Activated CD4-positive, alpha-beta memory T cell treated with anti-CD3 and anti-CD28 coated beads for 36 hours (primary cell): ENCODE results near the gene DRD4. TPM values are rescaled to one million over a fixed set of nuclear protein-coding genes. Genes with fewer than 3 reads are reported as not detected.

Experiments used
- CTCF ChIA-PET: fragments of 350-600 bp; sonication (Branson Sonifier 250); formaldehyde crosslinking; loops from one replicate; lab custom pipeline; 2021; ENCODE audit warnings: antibody characterized with exemption, inconsistent platforms; lab: Charles Lee
- POLR2A ChIA-PET: fragments of 350-600 bp; sonication (Branson Sonifier 250); formaldehyde crosslinking; loops from one replicate; lab custom pipeline; 2021; ENCODE audit warnings: antibody characterized with exemption; lab: Charles Lee
- DNase-seq: peaks from one replicate; pipeline ENCODE4 v3.0.0-alpha.2; 2020
- H3K27ac Mint-ChIP-seq: one replicate; pipeline ENCODE4 v1.8.0; 2021; ENCODE audit warnings: mixed read lengths
- H3K27me3 Mint-ChIP-seq: one replicate; pipeline ENCODE4 v1.8.0; 2021; ENCODE audit warnings: mixed read lengths
- H3K36me3 Mint-ChIP-seq: one replicate; pipeline ENCODE4 v1.8.0; 2021; ENCODE audit warnings: mixed read lengths
- H3K4me1 Mint-ChIP-seq: one replicate; pipeline ENCODE4 v1.8.0; 2021; ENCODE audit warnings: low read depth, mixed read lengths
- H3K4me3 Mint-ChIP-seq: one replicate; pipeline ENCODE4 v1.8.0; 2021; ENCODE audit warnings: mild to moderate bottlenecking, mixed read lengths
- H3K9me3 Mint-ChIP-seq: one replicate; pipeline ENCODE4 v1.8.0; 2021; ENCODE audit warnings: mixed read lengths
- intact Hi-C: fragments of 100-400 bp; cut with micrococcal nuclease; formaldehyde crosslinking; loops from one replicate; pipeline ENCODE4 v1.15.1; 2023
- total RNA-seq, 2 experiments: library from RNA; stranded (reverse); gene quantifications; one replicate each; pipeline ENCODE4 v1.2.3, GENCODE V29; 2021

Gene DRD4
- total RNA-seq, 2 experiments from 2014 or later = 0.21 to 0.39 TPM

DNA sequence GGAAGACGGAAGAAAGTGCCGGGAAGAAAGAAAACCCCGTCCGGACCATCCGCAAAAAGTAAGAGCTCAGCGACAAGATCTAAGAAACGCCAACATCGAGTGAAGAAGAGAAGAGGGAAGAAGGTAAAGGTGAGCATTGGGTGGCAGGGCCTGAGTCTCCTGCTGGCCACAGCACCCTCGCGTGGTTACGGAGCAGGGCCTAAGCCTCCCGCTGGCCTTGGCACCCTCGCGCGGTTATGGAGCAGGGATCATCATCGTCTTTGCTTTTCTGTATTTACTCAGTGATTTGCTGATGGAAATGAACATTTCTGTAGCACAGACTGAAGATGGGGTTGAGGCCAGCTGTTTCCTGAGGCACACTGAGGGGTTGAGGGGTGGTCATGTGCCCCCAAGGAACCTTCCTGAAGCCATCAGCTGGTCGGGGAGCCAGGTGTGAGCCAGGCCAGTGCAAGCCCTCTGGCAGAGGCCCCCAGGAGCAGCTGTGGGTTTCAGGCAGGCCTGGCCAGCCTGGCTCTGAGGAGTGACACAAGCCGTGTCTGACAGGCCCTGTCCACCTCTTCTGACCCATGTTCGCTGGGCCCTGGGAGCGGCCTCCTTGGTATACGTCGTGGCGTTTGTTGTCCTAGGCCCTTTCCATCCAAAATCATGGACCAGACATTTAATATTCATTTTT is 35.4 kb upstream of the DRD4 start:
- POLR2A ChIA-PET = no interaction called here
- Mint-ChIP-seq H3K27me3 (no peaks in the 10 kb centered on the region), H3K36me3 (peaks cover 33% of the 10 kb centered on the region), H3K27ac (no peak overlapping the region), H3K4me3 (no peak overlapping the region), H3K9me3 (no peaks in the 10 kb centered on the region), H3K4me1 (no peaks in the 10 kb centered on the region)
- CTCF ChIA-PET = no interaction called here
- intact Hi-C loops = no loop called here
- no peak for DNase-seq

DNA sequence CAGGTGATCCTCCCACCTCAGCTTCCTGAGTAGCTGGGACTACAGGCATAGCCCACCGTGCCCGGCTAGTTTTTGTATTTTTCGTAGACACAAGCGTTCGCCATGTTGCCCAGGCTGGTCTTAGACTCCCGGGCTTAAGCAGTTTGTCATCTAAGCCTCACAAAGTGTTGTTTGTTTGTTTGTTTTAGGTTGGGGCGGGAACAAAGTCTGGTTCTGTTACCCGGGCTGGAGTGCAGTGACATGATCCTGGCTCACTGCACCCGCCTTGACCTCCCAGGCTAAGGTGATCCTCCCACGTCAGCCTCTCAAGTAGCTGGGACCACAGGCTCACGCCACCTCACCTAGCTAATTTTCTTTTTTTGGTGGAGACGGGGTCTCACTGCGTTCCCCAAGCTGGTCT is 33.9 kb upstream of the DRD4 start:
- ChIA-PET CTCF (no interaction called here), POLR2A (no interaction called here)
- Mint-ChIP-seq H3K9me3 (no peaks in the 10 kb centered on the region), H3K4me3 (no peak overlapping the region), H3K4me1 (no peaks in the 10 kb centered on the region), H3K27me3 (no peaks in the 10 kb centered on the region), H3K36me3 (peaks cover 31% of the 10 kb centered on the region), H3K27ac (no peak overlapping the region)
- intact Hi-C loops = no loop called here
- DNase-seq = no peak

DNA sequence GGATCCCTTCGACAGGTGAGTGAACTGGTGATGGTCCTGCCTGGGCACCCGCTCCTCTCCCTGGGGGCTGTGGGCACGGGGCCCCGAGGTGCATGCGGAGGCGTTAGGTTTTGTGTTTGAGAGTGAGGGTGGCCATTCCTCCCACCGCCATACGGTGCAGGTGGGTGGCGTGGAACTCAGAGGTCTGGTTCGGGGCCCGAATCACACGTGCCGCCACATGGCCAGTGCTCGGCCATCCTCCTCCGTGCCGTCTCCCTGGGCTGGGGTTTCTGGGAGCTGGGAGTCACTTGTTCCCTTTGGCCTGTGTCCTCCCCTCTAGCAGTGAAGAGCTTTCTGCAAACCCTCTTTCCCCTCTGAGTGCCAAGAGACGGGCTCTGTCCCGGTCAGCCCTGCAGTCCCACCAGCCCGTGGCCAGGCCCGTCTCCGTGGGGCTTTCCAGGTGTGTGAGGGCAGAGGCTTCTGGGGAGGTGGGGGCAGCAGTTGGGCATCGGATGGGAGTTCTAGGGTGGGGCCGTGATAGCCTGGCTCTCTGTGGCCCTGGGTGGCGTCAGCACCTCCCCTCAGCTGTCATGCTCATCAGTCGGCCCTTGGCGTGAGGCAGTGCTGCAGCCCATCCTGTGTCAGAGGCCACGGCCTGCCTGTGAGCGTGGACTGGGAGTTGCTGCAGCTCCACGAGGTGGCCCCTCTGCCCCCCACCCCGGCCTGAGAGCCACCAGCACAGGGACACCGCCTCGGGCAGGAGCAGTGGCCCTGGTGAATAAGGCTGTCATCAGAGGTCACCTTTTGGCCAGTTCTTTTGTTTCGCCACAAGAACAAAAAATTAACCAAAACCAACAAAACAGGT is 31.6 kb upstream of the DRD4 start:
- CTCF ChIA-PET = no interaction called here
- H3K4me1 Mint-ChIP-seq = no peaks in the 10 kb centered on the region
- intact Hi-C loops = no loop called here

DNA sequence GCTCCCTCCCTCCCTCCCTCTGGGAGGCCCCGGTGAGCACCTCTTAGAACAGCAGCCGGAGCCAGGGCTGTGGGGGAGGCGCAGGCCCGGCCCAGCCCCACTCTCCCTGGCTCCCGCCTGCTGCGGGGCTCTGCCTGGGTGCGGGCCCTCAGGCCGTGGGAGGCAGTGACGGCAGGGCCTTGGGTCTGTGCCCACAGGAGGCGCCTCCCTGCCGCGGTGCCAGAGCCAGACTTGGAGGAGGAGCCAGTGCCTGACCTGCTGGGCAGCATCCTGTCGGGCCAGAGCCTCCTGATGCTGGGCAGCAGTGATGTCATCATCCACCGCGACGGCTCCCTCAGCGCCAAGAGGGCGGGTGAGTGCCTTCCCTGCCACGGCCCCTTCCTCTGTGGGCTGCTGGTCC is 30.8 kb upstream of the DRD4 start:
- H3K36me3 Mint-ChIP-seq = peaks cover 29% of the 10 kb centered on the region
- DNase-seq = no peak
- intact Hi-C loops = no loop called here
- H3K9me3 Mint-ChIP-seq = no peaks in the 10 kb centered on the region
- no peak overlapping the region for H3K4me3 Mint-ChIP-seq
- ChIA-PET CTCF (no interaction called here), POLR2A (no interaction called here)
- no peak overlapping the region for H3K27ac Mint-ChIP-seq
- H3K27me3 Mint-ChIP-seq = no peaks in the 10 kb centered on the region
- no peaks in the 10 kb centered on the region for H3K4me1 Mint-ChIP-seq

More for the DNA sequence above, 31.6 kb upstream of the DRD4 start:
- POLR2A ChIA-PET = no interaction called here
- Mint-ChIP-seq H3K4me3 (no peak overlapping the region), H3K9me3 (no peaks in the 10 kb centered on the region), H3K27me3 (no peaks in the 10 kb centered on the region), H3K27ac (no peak overlapping the region), H3K36me3 (peaks cover 25% of the 10 kb centered on the region)
- no peak for DNase-seq

DNA sequence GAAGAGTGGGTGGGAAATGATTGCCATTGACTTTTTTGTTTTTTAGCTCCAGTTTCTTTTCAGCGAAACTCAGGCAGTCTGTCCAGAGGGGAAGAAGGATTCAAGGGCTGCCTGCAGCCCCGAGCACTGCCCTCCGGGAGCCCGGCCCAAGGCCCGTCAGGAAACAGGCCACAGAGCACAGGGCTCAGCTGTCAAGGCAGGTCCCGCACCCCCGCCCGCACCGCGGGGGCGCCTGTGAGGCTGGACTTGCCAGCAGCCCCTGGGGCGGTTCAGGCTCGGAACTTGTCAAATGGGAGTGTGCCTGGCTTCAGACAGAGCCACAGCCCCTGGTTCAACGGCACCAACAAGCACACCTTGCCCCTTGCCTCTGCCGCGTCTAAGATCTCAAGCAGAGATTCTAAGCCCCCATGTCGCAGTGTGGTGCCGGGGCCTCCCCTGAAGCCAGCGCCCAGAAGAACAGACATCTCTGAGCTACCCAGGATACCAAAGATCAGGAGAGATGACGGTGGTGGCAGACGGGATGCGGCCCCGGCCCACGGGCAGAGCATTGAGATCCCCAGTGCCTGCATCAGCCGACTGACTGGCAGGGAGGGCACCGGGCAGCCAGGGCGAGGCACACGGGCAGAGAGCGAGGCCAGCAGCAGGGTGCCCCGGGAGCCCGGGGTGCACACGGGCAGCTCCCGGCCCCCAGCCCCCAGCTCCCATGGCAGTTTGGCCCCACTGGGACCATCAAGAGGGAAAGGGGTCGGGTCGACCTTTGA is 29.9 kb upstream of the DRD4 start:
- CTCF ChIA-PET = no interaction called here
- no peaks in the 10 kb centered on the region for H3K27me3 Mint-ChIP-seq
- peaks cover 2% of the 10 kb centered on the region for H3K4me1 Mint-ChIP-seq
- no peak overlapping the region for H3K4me3 Mint-ChIP-seq
- H3K9me3 Mint-ChIP-seq = no peaks in the 10 kb centered on the region
- H3K27ac Mint-ChIP-seq = no peak overlapping the region
- intact Hi-C loops = no loop called here
- H3K36me3 Mint-ChIP-seq = peaks cover 25% of the 10 kb centered on the region
- POLR2A ChIA-PET = no interaction called here
- no peak for DNase-seq

DNA sequence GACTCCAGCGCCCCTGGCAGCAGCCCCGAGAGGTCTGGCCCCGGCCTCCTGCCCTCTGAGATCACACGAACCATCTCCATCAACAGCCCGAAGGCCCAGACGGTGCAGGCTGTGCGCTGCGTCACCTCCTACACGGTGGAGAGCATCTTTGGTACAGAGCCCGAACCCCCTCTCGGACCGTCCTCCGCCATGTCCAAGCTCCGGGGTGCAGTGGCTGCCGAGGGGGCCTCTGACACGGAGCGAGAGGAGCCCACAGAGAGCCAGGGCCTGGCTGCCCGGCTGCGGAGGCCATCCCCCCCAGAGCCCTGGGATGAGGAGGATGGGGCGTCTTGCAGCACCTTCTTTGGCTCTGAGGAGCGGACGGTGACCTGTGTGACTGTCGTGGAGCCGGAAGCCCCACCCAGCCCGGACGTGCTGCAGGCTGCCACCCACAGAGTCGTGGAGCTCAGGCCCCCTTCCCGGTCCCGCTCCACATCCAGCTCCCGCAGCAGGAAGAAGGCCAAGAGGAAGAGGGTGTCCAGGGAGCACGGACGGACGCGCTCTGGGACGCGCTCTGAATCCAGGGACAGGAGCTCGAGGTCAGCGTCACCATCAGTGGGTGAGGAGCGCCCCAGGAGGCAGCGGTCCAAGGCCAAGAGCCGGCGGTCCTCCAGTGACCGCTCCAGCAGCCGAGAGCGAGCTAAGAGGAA is 29.0 kb upstream of the DRD4 start:
- Mint-ChIP-seq H3K4me1 (peaks cover 2% of the 10 kb centered on the region), H3K27ac (no peak overlapping the region), H3K36me3 (peaks cover 29% of the 10 kb centered on the region), H3K27me3 (no peaks in the 10 kb centered on the region), H3K9me3 (no peaks in the 10 kb centered on the region), H3K4me3 (no peak overlapping the region)
- CTCF ChIA-PET = no interaction called here
- intact Hi-C loops = no loop called here
- POLR2A ChIA-PET = no interaction called here
- no peak for DNase-seq

DNA sequence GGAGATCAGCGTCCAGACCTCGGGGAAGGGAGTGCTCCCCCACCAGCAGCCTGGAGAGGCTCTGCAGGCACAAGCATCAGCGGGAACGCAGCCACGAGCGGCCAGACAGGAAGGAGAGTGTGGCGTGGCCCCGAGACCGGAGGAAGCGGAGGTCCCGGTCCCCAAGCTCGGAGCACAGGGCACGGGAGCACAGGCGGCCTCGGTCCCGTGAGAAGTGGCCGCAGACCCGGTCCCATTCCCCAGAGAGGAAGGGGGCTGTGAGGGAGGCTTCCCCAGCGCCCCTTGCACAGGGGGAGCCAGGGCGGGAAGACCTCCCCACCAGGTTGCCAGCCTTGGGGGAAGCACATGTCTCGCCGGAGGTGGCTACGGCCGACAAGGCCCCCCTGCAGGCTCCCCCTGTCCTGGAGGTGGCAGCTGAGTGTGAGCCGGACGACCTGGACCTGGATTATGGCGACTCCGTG is 28.2 kb upstream of the DRD4 start:
- POLR2A ChIA-PET = no interaction called here
- Mint-ChIP-seq H3K27ac (no peak overlapping the region), H3K36me3 (peaks cover 31% of the 10 kb centered on the region), H3K4me3 (no peak overlapping the region), H3K9me3 (no peaks in the 10 kb centered on the region), H3K27me3 (no peaks in the 10 kb centered on the region), H3K4me1 (peaks cover 7% of the 10 kb centered on the region)
- CTCF ChIA-PET = no interaction called here
- no peak for DNase-seq
- intact Hi-C loops = no loop called here

DNA sequence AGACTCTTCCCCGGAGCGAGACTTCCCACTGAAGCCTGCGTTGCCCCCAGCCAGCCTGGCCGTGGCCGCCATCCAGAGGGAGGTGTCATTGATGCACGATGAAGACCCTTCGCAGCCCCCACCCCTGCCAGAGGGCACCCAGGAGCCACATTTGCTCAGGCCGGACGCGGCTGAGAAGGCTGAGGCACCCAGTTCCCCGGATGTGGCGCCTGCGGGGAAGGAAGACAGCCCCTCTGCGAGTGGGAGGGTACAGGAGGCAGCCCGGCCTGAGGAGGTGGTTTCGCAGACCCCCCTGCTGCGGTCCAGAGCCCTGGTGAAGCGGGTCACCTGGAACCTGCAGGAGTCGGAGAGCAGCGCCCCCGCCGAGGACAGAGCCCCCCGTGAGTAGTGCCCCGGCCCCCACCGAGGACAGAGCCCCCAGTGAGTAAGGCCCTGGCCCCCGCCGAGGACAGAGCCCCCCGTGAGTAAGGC is 27.7 kb upstream of the DRD4 start:
- DNase-seq = no peak
- intact Hi-C loops = no loop called here
- no peaks in the 10 kb centered on the region for H3K27me3 Mint-ChIP-seq
- H3K27ac Mint-ChIP-seq = no peak overlapping the region
- ChIA-PET POLR2A (no interaction called here), CTCF (no interaction called here)
- H3K4me1 Mint-ChIP-seq = peaks cover 12% of the 10 kb centered on the region
- H3K9me3 Mint-ChIP-seq = no peaks in the 10 kb centered on the region
- no peak overlapping the region for H3K4me3 Mint-ChIP-seq
- peaks cover 35% of the 10 kb centered on the region for H3K36me3 Mint-ChIP-seq

DNA sequence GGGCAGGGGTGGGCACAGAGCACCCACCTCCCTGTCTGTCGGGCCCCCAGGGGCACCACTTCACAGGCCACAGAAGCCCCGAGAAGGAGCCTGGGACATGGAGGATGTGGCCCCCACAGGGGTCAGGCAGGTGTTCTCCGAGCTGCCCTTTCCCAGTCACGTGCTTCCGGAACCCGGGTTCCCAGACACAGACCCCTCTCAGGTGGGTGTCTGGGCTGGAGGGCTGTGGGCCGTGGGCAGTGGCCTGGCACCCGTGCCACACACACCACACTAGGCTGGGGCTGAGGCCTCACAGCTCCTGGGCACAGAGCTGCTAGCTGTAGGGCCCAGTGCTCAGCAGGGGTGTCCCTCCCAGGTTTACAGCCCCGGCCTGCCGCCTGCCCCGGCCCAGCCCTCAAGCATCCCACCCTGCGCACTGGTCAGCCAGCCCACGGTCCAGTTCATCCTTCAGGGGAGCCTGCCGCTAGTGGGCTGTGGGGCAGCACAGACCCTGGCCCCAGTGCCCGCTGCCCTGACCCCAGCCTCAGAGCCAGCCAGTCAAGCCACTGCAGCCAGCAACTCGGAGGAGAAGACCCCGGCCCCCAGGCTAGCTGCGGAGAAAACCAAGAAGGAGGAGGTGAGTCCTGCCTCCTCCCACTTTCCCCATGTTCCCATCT is 26.8 kb upstream of the DRD4 start:
- no peak for DNase-seq
- POLR2A ChIA-PET = no interaction called here
- Mint-ChIP-seq H3K4me1 (peaks cover 15% of the 10 kb centered on the region), H3K36me3 (peaks cover 37% of the 10 kb centered on the region), H3K27ac (no peak overlapping the region), H3K27me3 (no peaks in the 10 kb centered on the region), H3K9me3 (no peaks in the 10 kb centered on the region), H3K4me3 (no peak overlapping the region)
- CTCF ChIA-PET = interaction anchor here (1.2 kb wide), 1 partner anchor 116 kb away, joined by 3 read pairs; no protein-coding TSS in a partner anchor
- intact Hi-C loops = no loop called here

DNA sequence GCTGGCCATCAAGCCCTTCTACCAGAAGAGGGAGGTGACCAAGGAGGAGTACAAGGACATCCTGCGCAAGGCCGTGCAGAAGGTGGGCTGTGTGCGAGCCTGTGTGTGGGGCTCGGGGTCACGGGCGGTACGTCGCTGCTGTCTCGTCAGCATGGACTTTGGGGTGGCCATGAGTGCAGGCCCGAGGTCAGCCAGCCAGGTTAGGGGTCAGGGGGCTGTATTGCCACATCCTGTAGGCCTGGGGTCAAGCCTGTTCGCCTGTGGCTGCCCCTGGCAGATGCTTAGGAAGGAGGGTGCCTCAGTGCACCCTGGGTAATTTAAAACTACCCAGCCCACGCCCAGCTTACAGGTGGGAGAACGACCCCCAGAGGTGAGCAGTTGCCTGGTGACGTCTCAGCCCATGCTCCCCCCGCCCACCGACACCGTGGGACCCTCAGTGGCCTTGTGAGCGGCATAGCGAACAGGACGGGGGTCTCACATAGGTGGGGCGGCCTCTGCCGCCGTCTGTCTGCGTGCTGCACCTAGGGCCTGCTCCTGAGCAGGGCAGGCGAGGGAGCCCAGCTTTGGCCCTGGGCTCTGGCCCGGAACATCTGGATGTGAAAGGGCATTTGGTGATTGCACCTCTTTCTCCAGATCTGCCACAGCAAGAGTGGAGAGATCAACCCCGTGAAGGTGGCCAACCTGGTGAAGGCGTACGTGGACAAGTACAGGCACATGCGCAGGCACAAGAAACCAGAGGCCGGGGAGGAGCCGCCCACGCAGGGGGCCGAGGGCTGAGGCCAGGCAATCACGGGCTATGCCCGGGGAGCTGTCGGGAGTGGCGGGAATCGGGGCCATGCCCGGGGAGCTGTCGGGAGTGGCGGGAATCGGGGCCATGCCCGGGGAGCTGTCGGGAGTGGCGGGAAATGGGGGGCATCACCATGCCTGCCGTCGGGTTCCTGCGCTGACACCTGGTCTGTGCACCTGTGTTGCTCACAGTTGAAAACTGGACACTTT is 25.8 kb upstream of the DRD4 start:
- Mint-ChIP-seq H3K4me3 (no peak overlapping the region), H3K9me3 (no peaks in the 10 kb centered on the region), H3K27ac (peak overlapping the region; percentile 5), H3K4me1 (peaks cover 17% of the 10 kb centered on the region), H3K27me3 (no peaks in the 10 kb centered on the region), H3K36me3 (peaks cover 38% of the 10 kb centered on the region)
- no peak for DNase-seq
- intact Hi-C loops = no loop called here
- ChIA-PET POLR2A (no interaction called here), CTCF (interaction anchor here (1.2 to 2.4 kb wide), 2 partner anchors 57 to 115 kb away, joined by 3 to 9 read pairs; no protein-coding TSS in a partner anchor)
